Neural cell (in vitro differentiated cells): ENCODE measurements around the gene DOCK4. TPM values are rescaled to one million over a fixed set of nuclear protein-coding genes. Genes with fewer than 3 reads are reported as not detected.

Experiments used
- H2AFZ ChIP-seq: fragments of 200-600, 300-800 bp; sonication (generic), shearing (Covaris generic); 2 replicates; pipeline ENCODE4 v1.6.0; 2014; ENCODE audit warnings: low read depth, mild to moderate bottlenecking, antibody characterized with exemption, low read length, moderate library complexity
- H3F3A ChIP-seq: fragments of 200-600 bp; shearing (Covaris generic); 2 replicates; pipeline ENCODE4 v1.6.1; 2016; ENCODE audit warnings: mild to moderate bottlenecking, moderate library complexity, mixed read lengths, antibody characterized with exemption, low read length; ENCODE audit not compliant: insufficient read depth, poor library complexity, severe bottlenecking
- H3K27ac ChIP-seq: fragments of 200-600, 300-800 bp; sonication (generic), shearing (Covaris generic); 2 replicates; pipeline ENCODE4 v1.5.1; 2014; ENCODE audit warnings: mild to moderate bottlenecking, low read length, moderate library complexity
- H3K27me3 ChIP-seq: fragments of 300-800, 200-600 bp; sonication (generic), shearing (Covaris generic); 2 replicates; pipeline ENCODE4 v1.6.0; 2014; ENCODE audit warnings: mild to moderate bottlenecking, low read depth, low read length, moderate library complexity; ENCODE audit not compliant: insufficient read depth
- H3K36me3 ChIP-seq: fragments of 300-800, 200-600 bp; sonication (generic), shearing (Covaris generic); 2 replicates; pipeline ENCODE4 v1.5.1; 2014; ENCODE audit warnings: mild to moderate bottlenecking, antibody characterized with exemption, low read length, moderate library complexity; ENCODE audit not compliant: insufficient read depth
- H3K4me2 ChIP-seq: fragments of 300-800, 200-600 bp; sonication (generic), shearing (Covaris generic); 2 replicates; pipeline ENCODE4 v1.6.0; 2014; ENCODE audit warnings: mild to moderate bottlenecking, low read length
- H3K4me3 ChIP-seq: fragments of 300-800, 200-600 bp; sonication (generic), shearing (Covaris generic); 2 replicates; pipeline ENCODE4 v1.5.1; 2014; ENCODE audit warnings: mild to moderate bottlenecking, low read length, moderate library complexity
- H3K79me2 ChIP-seq: fragments of 200-600 bp; shearing (Covaris generic); replicated peaks from 2 replicates; pipeline ENCODE4 v1.6.0; 2014; ENCODE audit warnings: mild to moderate bottlenecking, low read length, moderate library complexity; ENCODE audit not compliant: insufficient read depth
- H3K9ac ChIP-seq: fragments of 300-800, 200-600 bp; sonication (generic), shearing (Covaris generic); 2 replicates; pipeline ENCODE4 v1.6.1; 2016; ENCODE audit warnings: mild to moderate bottlenecking, low read length, mixed read lengths
- H3K9me2 ChIP-seq: fragments of 200-600 bp; shearing (Covaris generic); 2 replicates; pipeline ENCODE4 v1.6.1; 2016; ENCODE audit warnings: mild to moderate bottlenecking, low read length, mixed read lengths; ENCODE audit not compliant: insufficient read depth
- H3K9me3 ChIP-seq: fragments of 200-600, 300-800 bp; sonication (generic), shearing (Covaris generic); 2 replicates; pipeline ENCODE4 v1.6.1; 2016; ENCODE audit warnings: mild to moderate bottlenecking, mixed run types, low read length, moderate library complexity, mixed read lengths
- H4K20me1 ChIP-seq: fragments of 200-600 bp; shearing (Covaris generic); 2 replicates; pipeline ENCODE4 v1.6.1; 2016; ENCODE audit warnings: mild to moderate bottlenecking, mixed run types; ENCODE audit not compliant: insufficient read depth
- CTCF ChIP-seq: fragments of 450-650 bp; IDR thresholded peaks from 2 replicates; pipeline ENCODE4 v1.5.1; 2014; ENCODE audit warnings: antibody characterized with exemption, mild to moderate bottlenecking, moderate library complexity; ENCODE audit not compliant: poor library complexity, severe bottlenecking
- EP300 ChIP-seq: fragments of 450-650 bp; conservative IDR thresholded peaks from 2 replicates; pipeline ENCODE4 v1.6.1; 2014; ENCODE audit warnings: antibody characterized with exemption, mild to moderate bottlenecking, moderate library complexity; ENCODE audit not compliant: poor library complexity, severe bottlenecking
- EZH2 ChIP-seq: fragments of 200-600, 300-800 bp; shearing (Covaris generic), sonication (generic); IDR thresholded peaks from 2 replicates; pipeline ENCODE4 v1.6.1; 2014; ENCODE audit warnings: antibody characterized with exemption, low read length, borderline replicate concordance, mild to moderate bottlenecking; ENCODE audit not compliant: insufficient read depth, poor library complexity, severe bottlenecking
- MXI1 ChIP-seq: fragments of 450-650 bp; conservative IDR thresholded peaks from 2 replicates; pipeline ENCODE4 v1.6.1; 2014; ENCODE audit warnings: antibody characterized with exemption, mild to moderate bottlenecking; ENCODE audit not compliant: poor library complexity, severe bottlenecking
- POLR2AphosphoS5 ChIP-seq: IDR thresholded peaks from 2 replicates; pipeline ENCODE4 v1.6.1; 2012
- RAD21 ChIP-seq: fragments of 450-650 bp; conservative IDR thresholded peaks from 2 replicates; pipeline ENCODE4 v1.6.1; 2014; ENCODE audit warnings: antibody characterized with exemption, mild to moderate bottlenecking, moderate library complexity
- REST ChIP-seq: IDR thresholded peaks from 2 replicates; pipeline ENCODE4 v1.6.1; 2012; ENCODE audit warnings: borderline replicate concordance
- SMC3 ChIP-seq: fragments of 450-650 bp; conservative IDR thresholded peaks from 2 replicates; pipeline ENCODE4 v1.6.1; 2014; ENCODE audit warnings: antibody characterized with exemption, mild to moderate bottlenecking, moderate library complexity; ENCODE audit not compliant: poor library complexity
- TAF1 ChIP-seq: IDR thresholded peaks from 2 replicates; pipeline ENCODE4 v1.6.1; 2012; ENCODE audit warnings: low read depth
- polyA plus RNA-seq: library from polyadenylated mRNA; depleted of rRNA; stranded (reverse); fragments of >200 nt; gene quantifications from 2 replicates; pipeline ENCODE4 v1.2.3, GENCODE V29; 2014

The DOCK4 gene
- polyA plus RNA-seq, 1 donor from 2014 or later: 28.1 TPM

- H3K4me3 ChIP-seq: no peak overlapping the region
- H3K4me2 ChIP-seq: no peak overlapping the region
- no peaks in the 10 kb centered on the region for H3K9me3 ChIP-seq
- TF ChIP-seq REST (no peak), CTCF (no peak), MXI1 (no peak), RAD21 (no peak), TAF1 (no peak), EP300 (no peak), SMC3 (no peak), EZH2 (no peak), POLR2AphosphoS5 (no peak)
- no peaks in the 10 kb centered on the region for H4K20me1 ChIP-seq
- no peaks in the 10 kb centered on the region for H3K9me2 ChIP-seq
- H2AFZ ChIP-seq: no peak overlapping the region
- H3K9ac ChIP-seq: no peak overlapping the region
- no peaks in the 10 kb centered on the region for H3F3A ChIP-seq
- H3K36me3 ChIP-seq: no peaks in the 10 kb centered on the region
- no peaks in the 10 kb centered on the region for H3K27me3 ChIP-seq
- peak overlapping the region; percentile 68 for H3K27ac ChIP-seq
- no peaks in the 10 kb centered on the region for H3K79me2 ChIP-seq
Observed at GRCh38 chr7:111785076-111785475, 421.1 kb downstream of the DOCK4 start.

DNA sequence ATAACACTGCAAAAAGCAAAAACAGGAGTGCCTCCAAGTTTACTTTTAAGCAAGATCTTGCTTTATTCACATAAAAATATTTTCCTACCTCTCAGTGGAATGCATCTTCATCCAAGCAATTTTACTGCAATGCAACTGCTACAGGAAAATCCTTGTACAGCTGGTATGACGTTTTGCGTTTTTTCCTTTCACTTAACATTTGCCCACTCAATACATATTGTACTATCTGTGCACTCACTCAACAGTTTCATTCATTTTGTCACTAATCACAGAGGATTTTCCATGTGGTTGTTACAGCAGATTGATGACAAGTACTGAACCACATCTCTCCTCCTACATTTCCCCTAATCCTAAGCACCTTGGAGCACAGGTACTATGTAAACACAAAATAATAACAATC is 421.9 kb downstream of the DOCK4 start:
- H3K27ac ChIP-seq: peak overlapping the region; percentile 68
- H3K9ac ChIP-seq: peak overlapping the region; percentile 21
- no peak overlapping the region for H2AFZ ChIP-seq
- no peaks in the 10 kb centered on the region for H4K20me1 ChIP-seq
- TF ChIP-seq CTCF (no peak), EP300 (no peak), REST (no peak), POLR2AphosphoS5 (peak; percentile 15)
- no peaks in the 10 kb centered on the region for H3K27me3 ChIP-seq
- H3K4me2 ChIP-seq: no peak overlapping the region
- peak overlapping the region; percentile 11 for H3K4me3 ChIP-seq
- H3K36me3 ChIP-seq: no peaks in the 10 kb centered on the region
- no peaks in the 10 kb centered on the region for H3K9me2 ChIP-seq
- H3K9me3 ChIP-seq: no peaks in the 10 kb centered on the region
- no peaks in the 10 kb centered on the region for H3F3A ChIP-seq
- H3K79me2 ChIP-seq: no peaks in the 10 kb centered on the region
